Occipital lobe (tissue), 1 donor: Measurements from ENCODE around the gene PRAMEF12. TPM values are rescaled to one million over a fixed set of nuclear protein-coding genes. Genes with fewer than 3 reads are reported as not detected.

Experiments used
- total RNA-seq: library from RNA; depleted of rRNA; stranded (reverse); fragments of >200 nt; gene quantifications from one replicate; pipeline ENCODE4 v1.2.3, GENCODE V29; 2014

PRAMEF12 gene
- total RNA-seq, 1 donor from 2014 or later: not detected

Other genes with a start within 250 kb of the PRAMEF12 start
- gene DHRS3, start 155.5 kb upstream of the PRAMEF12 start, total RNA-seq: 11.5 TPM
- gene AADACL4, start 129.7 kb upstream of the PRAMEF12 start, total RNA-seq: not detected
- not detected for gene AADACL3, start 57.6 kb upstream of the PRAMEF12 start, total RNA-seq
- gene CFAP107, start 27.5 kb upstream of the PRAMEF12 start, total RNA-seq: not detected
- gene PRAMEF1, start 17.7 kb downstream of the PRAMEF12 start, total RNA-seq: not detected
- not detected for gene PRAMEF11, start 57.7 kb downstream of the PRAMEF12 start, total RNA-seq
- not detected for gene HNRNPCL1, start 75.0 kb downstream of the PRAMEF12 start, total RNA-seq
- not detected for gene PRAMEF2, start 83.3 kb downstream of the PRAMEF12 start, total RNA-seq
- not detected for gene PRAMEF4, start 112.5 kb downstream of the PRAMEF12 start, total RNA-seq
- not detected for gene PRAMEF10, start 124.5 kb downstream of the PRAMEF12 start, total RNA-seq
- not detected for gene PRAMEF7, start 142.9 kb downstream of the PRAMEF12 start, total RNA-seq
- not detected for gene PRAMEF6, start 173.8 kb downstream of the PRAMEF12 start, total RNA-seq